Esophagus squamous epithelium (tissue), 5 donors: ENCODE results near the gene ZNF219. TPM values are rescaled to one million over a fixed set of nuclear protein-coding genes. Genes with fewer than 3 reads are reported as not detected.

Experiments used
- DNase-seq: peaks from one replicate; lab custom pipeline; 2025; lab: John Stamatoyannopoulos, UW
- H3K27ac ChIP-seq, 4 donors: fragments of 200-600 bp; sonication (generic); one replicate each; pipeline ENCODE4 v1.5.1; 2016 to 2019; ENCODE audit warnings: mild to moderate bottlenecking in 1 of 4
- H3K27me3 ChIP-seq, 4 donors: fragments of 200-600 bp; sonication (generic); 1 replicate in 3 of 4; 2 replicates in 1 of 4; pipeline versions ENCODE4 v1.5.1 to v1.6.0; 2017 to 2021; ENCODE audit warnings: antibody characterized with exemption in 1 of 4
- H3K36me3 ChIP-seq, 3 donors: fragments of 200-600 bp; sonication (generic); one replicate each; pipeline ENCODE4 v1.5.1; 2016 to 2019
- H3K4me1 ChIP-seq, 3 donors: fragments of 200-600 bp; sonication (generic); one replicate each; pipeline ENCODE4 v1.5.1; 2017 to 2019
- H3K4me3 ChIP-seq, 4 donors: fragments of 200-600 bp; sonication (generic); 1 replicate in 3 of 4; 2 replicates in 1 of 4; pipeline ENCODE4 v1.5.1; 2016 to 2019; ENCODE audit warnings: mild to moderate bottlenecking in 2 of 4, moderate library complexity in 1 of 4
- H3K9me3 ChIP-seq, 3 donors: fragments of 200-600 bp; sonication (generic); one replicate each; pipeline ENCODE4 v1.5.1; 2016 to 2019
- POLR2A ChIP-seq, 4 donors: fragments of 450-650 bp; IDR thresholded peaks; one replicate each; pipeline ENCODE4 v1.6.1; 2017; ENCODE audit warnings: antibody characterized with exemption in 4 of 4, mild to moderate bottlenecking in 4 of 4, moderate library complexity in 3 of 4
- WGBS, 2 donors: methylation state at CpG; one replicate each; pipeline ENCODE4 v1.1.5; 2018; 5-methylcytosine and 5-hydroxymethylcytosine counted together
- intact Hi-C: fragments of 100-400 bp; cut with DNase I; formaldehyde crosslinking; loops from one replicate; pipeline ENCODE4 v1.15.0; 2022
- total RNA-seq, 4 donors: library from RNA; depleted of rRNA; stranded (reverse); fragments of >200 nt; gene quantifications; one replicate each; pipeline ENCODE4 v1.1.0, GENCODE V29; 2016
- TF ChIP-seq, protein P1 (sequence below), 6 experiments: fragments of 450-650 bp in 4 of 6; fragments of 200-600 bp in 2 of 6; sonication (generic) in 2 of 6; IDR thresholded peaks; one replicate each; pipeline ENCODE4 v1.5.1; 2016 to 2019; ENCODE audit warnings: antibody characterized with exemption in 6 of 6, mild to moderate bottlenecking in 4 of 6, moderate library complexity in 4 of 6
- donor health status: DM: yes; HTN: yes; CAD: no.

Gene ZNF219
- total RNA-seq, 4 donors from 2014 or later: 47.1 to 68.3 (median 61.3) TPM

DNA sequence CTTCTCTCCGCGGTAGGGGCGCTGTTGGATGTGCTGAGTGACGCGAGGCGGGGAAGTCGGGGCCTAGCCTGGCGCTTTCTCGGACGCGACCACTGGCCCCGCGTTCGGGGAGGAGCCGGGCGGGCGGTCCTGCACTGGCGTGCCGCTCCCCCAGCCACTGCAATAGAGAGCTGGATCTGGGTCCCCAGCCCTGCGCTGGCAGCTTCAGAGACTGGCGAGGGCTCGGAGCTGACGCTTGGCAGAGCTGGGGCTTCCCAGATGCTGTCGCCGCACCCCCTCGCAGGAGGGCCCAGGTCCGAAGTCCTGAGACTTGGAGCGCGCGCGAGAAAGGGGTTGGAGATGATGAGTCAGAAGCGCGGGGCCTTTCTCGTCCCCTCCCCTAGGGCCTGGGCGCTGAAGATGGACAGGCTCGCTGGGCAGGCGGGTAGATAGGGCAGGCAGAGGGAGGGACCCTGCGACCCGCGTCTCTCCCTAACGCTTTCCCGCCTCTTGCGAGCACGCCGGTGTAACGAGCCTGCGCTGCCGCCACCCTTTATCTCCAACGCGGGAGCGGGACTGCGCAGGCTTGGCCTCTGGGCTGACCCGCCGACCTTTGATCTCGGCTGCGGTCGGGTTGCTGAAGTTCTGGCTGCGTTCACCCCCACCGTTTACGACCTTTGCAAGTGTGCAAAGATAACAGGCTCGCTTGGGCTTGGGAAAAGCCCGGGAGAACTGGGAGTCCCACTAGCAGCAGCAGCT, 5.4 kb upstream of the ZNF219 start:
- H3K27ac ChIP-seq: peak overlapping the region; percentile 91 to 98 (median 97)
- no peaks in the 10 kb centered on the region for H3K36me3 ChIP-seq
- H3K27me3 ChIP-seq: no peaks in the 10 kb centered on the region
- H3K4me3 ChIP-seq: peak overlapping the region; percentile 49 to 78 (median 72)
- TF ChIP-seq POLR2A (IDR thresholded peaks at IDR 0.05): peak in 3 of 4 donors; percentile 41 to 93 (median 73)
- TF ChIP-seq, protein P1, sequence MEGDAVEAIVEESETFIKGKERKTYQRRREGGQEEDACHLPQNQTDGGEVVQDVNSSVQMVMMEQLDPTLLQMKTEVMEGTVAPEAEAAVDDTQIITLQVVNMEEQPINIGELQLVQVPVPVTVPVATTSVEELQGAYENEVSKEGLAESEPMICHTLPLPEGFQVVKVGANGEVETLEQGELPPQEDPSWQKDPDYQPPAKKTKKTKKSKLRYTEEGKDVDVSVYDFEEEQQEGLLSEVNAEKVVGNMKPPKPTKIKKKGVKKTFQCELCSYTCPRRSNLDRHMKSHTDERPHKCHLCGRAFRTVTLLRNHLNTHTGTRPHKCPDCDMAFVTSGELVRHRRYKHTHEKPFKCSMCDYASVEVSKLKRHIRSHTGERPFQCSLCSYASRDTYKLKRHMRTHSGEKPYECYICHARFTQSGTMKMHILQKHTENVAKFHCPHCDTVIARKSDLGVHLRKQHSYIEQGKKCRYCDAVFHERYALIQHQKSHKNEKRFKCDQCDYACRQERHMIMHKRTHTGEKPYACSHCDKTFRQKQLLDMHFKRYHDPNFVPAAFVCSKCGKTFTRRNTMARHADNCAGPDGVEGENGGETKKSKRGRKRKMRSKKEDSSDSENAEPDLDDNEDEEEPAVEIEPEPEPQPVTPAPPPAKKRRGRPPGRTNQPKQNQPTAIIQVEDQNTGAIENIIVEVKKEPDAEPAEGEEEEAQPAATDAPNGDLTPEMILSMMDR (IDR thresholded peaks at IDR 0.05): peak; percentile 43 to 91 (median 78)
- intact Hi-C loops: no loop called here
- H3K9me3 ChIP-seq: no peaks in the 10 kb centered on the region
- 0 to 1% methylated on average over 10 to 23 of the region's 62 CpGs for WGBS, 2 donors
- peak; percentile 91 for DNase-seq
- H3K4me1 ChIP-seq: peaks cover 43 to 97% (median 65%) of the 10 kb centered on the region in 3 donors

DNA sequence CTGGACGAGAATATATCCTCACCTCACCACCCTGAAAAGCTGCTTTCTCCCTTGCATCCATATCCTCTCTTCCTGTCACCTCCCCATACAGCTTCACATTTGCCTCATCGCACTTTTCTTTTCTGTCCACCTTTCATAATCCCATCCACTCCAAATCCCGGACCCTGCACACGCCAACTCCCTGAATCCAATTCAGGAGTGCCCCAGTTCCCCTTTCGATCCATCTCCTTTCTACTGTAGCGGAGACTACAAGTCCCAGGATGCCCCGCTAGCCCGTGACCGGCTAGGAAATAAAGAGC, 4.9 kb upstream of the ZNF219 start:
- H3K27ac ChIP-seq: peak overlapping the region; percentile 91 to 98 (median 97)
- no peaks in the 10 kb centered on the region for H3K9me3 ChIP-seq
- DNase-seq: no peak
- H3K4me1 ChIP-seq: peaks cover 43 to 96% (median 65%) of the 10 kb centered on the region in 3 donors
- H3K36me3 ChIP-seq: no peaks in the 10 kb centered on the region
- 1% methylated on average over 6 to 9 of the region's 9 CpGs for WGBS, 2 donors
- no peaks in the 10 kb centered on the region for H3K27me3 ChIP-seq
- TF ChIP-seq, protein P1 (IDR thresholded peaks at IDR 0.05): no peak
- no peak for TF ChIP-seq POLR2A (IDR thresholded peaks at IDR 0.05)
- H3K4me3 ChIP-seq: peak overlapping the region; percentile 49 to 78 (median 72)
- intact Hi-C loops: no loop called here

DNA sequence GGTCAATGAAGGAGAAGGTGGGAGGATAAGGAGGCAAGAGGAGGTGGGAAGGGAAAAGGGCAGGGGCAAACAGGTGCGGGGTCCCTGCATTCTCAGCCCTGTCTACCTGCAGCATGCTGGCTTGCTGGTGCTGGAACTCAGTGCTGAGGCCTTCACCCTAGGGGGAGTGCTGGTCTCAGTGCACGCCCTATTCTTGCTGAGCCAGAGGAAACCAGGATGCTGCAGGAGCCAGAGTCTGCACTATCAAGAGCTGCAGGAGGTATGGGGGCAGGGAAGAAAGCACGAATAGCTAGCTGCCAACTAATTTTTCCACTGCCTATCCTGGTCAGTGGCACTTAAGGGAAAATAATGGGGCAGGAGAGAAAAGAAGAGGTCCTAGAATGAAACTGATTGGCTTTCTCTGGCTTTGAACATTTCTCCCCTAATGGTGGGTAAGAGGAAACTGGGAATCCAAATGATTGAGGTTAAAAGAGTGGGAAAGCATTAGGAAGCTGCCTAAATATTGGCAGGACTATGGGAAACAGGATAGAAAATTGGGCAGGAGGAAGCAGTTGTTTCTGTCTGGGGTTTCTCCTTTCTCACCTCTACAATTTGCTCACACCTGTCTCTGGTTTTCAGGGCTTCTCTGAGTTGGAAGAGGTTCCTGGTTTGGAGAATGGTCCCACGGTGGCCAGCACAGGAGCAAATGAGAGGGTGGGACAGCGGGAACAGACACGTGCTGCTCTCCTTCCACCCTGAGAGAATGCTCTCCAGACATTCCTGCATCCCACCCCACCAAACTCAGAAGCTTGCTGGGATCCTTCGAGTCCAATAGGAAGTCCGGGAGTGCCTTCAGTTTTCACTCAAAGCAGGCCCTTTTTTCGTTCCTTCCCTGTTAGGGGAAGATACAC, 4.3 kb upstream of the ZNF219 start:
- DNase-seq: no peak
- intact Hi-C loops: no loop called here
- Histone ChIP-seq H3K9me3 (no peaks in the 10 kb centered on the region), H3K27me3 (no peaks in the 10 kb centered on the region), H3K4me1 (peaks cover 43 to 92% (median 65%) of the 10 kb centered on the region in 3 donors), H3K27ac (peak overlapping the region; percentile 91 to 98 (median 97)), H3K36me3 (no peaks in the 10 kb centered on the region), H3K4me3 (peak overlapping the region; percentile 49 to 78 (median 72))
- 18 to 21% methylated on average over 7 of the region's 9 CpGs for WGBS, 2 donors
- no peak for TF ChIP-seq POLR2A (IDR thresholded peaks at IDR 0.05)
- TF ChIP-seq, protein P1 (IDR thresholded peaks at IDR 0.05): no peak

DNA sequence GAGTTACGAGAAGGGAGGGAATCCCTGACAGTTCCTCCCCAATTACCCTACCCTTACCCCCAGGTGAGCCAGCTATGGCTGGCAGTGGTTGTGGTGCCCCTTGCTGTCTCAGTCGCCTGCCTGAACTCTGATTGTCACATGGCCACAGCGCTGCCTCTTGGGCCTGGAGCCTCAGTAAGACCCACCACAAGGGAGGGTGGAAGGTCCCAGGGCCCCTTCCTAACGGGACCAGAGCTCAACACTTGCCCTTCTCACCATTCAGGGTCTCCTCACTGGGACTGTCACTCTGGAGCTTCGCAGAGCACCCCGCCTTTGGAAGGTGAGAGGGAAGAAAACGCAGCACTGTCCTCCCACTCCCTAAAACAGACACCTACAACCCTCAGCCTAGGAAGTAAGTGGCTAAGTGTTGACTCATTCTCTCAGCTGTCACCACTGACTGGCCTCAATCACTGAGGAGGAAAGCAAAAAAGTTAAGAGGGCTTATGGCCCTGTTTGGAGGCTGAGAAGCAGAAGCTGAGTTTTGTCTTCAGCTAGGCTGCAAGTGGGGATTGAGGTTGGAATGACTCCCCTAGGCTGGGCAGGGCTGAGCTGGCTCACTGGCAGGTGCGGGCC, 3.5 kb upstream of the ZNF219 start:
- TF ChIP-seq POLR2A (IDR thresholded peaks at IDR 0.05): no peak
- TF ChIP-seq, protein P1 (IDR thresholded peaks at IDR 0.05): no peak
- no peaks in the 10 kb centered on the region for H3K9me3 ChIP-seq
- no peak for DNase-seq
- intact Hi-C loops: no loop called here
- H3K36me3 ChIP-seq: no peaks in the 10 kb centered on the region
- no peaks in the 10 kb centered on the region for H3K27me3 ChIP-seq
- peaks cover 37 to 92% (median 67%) of the 10 kb centered on the region in 3 donors for H3K4me1 ChIP-seq
- 73 to 79% methylated on average over 3 to 5 of the region's 8 CpGs for WGBS, 2 donors
- peak overlapping the region; percentile 7 to 98 (median 94) for H3K27ac ChIP-seq
- no peak overlapping the region for H3K4me3 ChIP-seq
